ENCODE results near the gene MYO18B.

The MYO18B gene

GRCh38 chr22:25777870-25778269 lies 35.9 kb downstream of the MYO18B start:
- DNase-seq: no peak

- DNase-seq: no peak
Measured at GRCh38 chr22:25779426-25779825, 37.4 kb downstream of the MYO18B start.

- no peak for DNase-seq
Measured at GRCh38 chr22:25779890-25780289, 37.9 kb downstream of the MYO18B start.

DNA sequence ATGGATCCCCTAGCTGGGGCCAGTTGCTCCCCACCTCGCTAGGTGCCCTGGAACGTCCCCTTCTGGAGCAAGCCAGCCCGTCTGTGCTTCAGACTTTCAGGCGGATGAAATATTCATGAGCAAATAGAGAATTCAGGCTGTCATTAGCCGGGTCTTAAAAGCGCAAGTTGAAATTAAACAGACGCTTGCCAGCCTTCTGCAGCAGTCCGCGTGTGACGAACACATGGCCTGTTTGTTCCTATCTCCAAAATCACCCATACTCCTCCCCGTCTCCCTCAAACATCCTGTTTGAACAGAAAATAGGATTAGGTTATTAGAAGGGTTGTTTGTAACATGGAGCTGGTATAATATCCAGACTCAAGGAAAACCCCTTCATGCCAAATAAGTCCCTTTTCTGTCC lies 38.7 kb downstream of the MYO18B start:
- DNase-seq: no peak

DNA sequence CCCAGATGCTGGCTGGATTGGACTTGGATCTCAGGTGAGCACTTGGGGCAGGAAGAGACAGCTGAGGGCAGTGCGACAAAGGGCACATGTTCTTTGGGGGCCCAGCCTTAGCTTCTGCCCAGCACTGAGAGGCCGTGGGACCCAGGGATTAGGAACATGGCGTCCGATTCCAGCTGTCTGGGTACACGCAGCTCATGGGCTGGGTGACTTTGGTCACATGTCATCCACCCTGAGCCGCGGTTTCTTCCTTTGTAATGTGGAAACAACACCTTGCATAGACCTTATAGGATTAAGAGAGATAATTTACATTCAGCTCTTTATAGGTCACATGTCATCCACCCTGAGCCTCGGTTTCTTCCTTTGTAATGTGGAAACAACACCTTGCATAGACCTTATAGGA lies 39.8 kb downstream of the MYO18B start:
- DNase-seq: no peak

DNA sequence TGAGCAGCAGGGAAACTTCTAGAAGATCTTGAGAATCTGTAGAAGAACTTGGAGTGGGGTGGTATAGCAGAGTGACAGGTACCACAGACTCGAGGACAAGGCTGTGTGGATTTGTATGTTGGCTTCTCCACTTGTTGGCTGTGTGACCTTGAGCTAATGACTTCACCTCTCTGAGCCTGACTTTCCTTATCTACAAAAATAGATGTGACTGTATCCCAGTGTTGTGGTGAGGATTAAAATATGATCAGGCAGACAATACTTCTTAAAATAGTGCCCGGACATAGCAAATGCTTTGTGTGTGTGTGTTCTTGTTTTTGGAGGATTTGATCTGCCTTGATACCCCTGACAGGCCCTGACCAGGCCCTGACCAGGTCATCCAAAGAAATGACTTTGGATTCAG lies 40.8 kb downstream of the MYO18B start:
- DNase-seq: no peak

- DNase-seq: no peak
Measured at GRCh38 chr22:25783856-25784255, 41.9 kb downstream of the MYO18B start.

DNA sequence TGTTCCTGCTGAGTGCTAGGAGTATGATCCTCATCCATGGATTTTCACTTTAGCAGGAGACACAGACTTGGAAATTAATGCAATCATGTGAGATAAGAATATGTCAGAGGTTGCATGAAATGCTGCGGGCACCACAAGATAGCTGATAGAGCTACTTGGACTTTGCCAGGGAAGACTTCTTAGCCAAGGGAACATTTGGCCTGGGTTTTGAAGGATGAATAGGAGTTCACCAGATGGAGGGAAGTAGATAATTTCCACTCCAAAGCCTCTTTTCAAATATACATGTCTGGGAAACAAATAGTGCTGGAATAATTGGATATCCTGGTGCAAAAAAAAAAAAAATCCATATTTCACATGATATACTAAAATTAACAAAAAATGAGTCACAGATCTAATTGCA lies 44.2 kb downstream of the MYO18B start:
- no peak for DNase-seq

GRCh38 chr22:25791556-25791955 lies 49.6 kb downstream of the MYO18B start:
- no peak for DNase-seq

DNA sequence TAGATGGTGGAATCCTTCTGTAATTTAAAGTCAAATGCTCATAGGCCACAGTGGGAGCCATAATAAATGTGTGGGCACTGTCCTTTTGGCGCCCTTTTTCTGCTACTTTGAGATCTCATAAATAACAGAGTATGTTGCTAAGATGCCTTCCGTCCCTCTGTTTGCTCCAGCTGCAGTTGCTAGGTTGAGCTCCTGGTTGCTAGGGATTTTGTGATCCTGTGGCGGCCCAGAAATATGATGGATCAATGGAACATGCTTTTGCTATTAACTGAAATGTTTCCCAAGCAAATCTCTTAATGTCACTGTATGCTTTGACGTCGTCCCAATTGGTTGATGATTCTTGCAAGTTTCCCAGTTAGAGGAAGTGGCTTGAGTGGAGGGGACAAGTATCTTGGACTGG lies 53.5 kb downstream of the MYO18B start:
- DNase-seq: no peak

DNA sequence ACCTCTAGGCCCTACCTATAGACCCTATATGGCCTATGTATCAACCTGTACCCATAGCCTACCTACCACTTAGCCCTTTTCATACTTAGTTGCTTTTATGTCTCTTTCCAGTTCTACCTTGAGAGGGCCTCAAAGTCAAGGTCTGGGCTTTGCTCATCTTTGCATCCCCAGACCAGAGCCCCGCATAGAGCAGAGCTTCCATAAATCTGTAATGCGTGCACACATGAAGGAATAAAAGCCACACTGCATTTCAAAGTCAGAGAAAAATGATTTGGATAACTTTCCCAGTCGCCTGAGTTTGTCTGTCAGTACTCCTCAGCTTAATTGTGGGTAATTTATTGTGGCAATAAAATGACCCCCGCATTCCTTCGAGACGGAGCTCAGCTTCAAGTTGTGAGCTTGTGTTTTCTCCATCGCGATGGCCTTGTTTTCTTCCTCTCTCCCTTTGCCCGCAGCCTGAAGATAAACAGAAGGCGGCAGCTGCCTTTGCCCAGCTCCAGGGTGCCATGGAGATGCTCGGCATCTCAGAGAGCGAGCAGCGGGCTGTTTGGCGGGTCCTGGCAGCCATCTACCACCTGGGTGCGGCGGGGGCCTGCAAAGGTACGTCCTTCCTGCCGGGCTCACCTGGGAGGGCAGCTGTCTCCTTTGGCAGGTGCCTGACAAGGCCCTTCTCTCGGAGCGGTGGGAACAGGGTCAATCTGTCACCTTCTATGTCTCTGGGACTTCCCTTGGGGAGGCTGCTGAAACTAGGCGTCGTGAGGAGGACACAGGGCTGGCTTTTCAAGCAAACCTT lies 55.7 kb downstream of the MYO18B start:
- no peak for DNase-seq

DNA sequence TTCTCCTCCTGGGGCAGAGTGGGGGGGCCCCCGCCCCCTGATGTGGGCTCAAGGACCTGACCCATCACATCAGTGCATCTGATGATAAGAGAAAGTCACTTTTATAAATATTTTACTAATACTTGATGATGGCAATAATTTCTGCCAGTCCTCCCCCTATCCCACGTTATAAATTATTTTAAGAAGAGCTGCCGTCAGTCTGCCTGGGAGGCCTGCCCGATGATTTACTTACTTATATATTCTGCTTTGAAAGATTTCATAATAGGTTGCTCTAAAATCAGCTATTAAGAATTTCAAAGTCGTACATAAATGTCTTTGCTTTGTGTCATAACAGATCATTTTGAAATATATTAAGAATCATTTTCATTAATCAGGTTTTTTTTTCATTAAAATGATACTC lies 58.8 kb downstream of the MYO18B start:
- DNase-seq: no peak

GRCh38 chr22:25802018-25802417 lies 60.0 kb downstream of the MYO18B start:
- DNase-seq: no peak

- no peak for DNase-seq
Measured at GRCh38 chr22:25804676-25805075, 62.7 kb downstream of the MYO18B start.

DNA sequence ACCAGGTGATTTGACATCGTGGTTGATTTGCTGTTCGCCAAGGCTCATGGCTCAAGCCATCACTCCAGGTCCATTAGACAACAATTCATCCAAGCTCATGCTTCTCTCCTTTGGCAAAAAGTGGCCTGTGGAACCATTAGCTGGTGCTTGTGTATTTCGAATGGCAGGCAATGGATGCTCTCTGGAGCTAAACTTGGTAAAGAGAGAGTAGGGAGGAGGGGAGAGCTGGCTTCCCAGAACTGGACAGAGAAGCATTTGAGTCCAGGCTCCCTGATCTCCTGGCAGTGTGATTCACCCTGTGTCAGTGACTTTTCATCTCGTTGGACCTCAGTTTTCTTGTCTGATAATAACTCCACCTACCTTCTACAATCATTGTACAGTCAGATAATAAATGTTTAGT lies 64.6 kb downstream of the MYO18B start:
- no peak for DNase-seq

DNA sequence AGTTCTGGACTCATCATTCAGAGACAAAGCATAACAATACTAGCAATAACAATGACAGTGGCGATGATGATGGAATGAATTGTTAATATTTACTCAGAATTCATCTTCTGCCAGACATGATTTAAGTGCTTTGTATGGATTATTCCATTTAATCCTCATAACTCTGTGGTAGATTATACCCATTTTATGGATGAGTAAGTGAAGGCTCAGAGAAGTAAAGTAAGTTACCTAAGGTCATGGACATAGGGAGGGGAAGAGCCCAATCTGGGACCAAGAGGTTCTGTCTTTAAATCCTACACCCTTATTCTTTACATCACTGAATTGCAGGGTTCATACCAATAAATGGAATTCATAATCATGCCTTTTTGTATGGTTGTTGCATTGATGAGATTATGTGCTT lies 72.7 kb downstream of the MYO18B start:
- DNase-seq: no peak

DNA sequence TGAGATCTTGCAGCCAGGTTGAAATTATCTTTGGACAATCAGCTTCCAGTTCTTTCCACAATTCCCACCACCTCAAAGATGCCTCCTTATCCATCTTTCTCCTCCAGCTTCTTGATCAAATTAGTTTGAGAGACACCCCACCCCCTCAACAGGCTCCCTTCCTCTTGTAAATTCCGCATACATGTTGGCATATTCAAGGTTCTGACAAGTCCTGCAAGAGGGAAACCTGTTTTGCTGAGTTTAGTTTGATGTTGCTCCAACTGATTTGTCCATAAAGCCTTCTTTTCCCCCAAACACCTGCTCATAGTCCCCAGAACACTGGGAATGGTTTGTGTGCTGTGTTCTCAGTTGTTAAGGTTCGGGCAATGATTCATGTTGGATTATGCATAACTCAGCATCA lies 73.6 kb downstream of the MYO18B start:
- DNase-seq: no peak

GRCh38 chr22:25816522-25817059 lies 74.6 kb downstream of the MYO18B start:
- no peak for DNase-seq

DNA sequence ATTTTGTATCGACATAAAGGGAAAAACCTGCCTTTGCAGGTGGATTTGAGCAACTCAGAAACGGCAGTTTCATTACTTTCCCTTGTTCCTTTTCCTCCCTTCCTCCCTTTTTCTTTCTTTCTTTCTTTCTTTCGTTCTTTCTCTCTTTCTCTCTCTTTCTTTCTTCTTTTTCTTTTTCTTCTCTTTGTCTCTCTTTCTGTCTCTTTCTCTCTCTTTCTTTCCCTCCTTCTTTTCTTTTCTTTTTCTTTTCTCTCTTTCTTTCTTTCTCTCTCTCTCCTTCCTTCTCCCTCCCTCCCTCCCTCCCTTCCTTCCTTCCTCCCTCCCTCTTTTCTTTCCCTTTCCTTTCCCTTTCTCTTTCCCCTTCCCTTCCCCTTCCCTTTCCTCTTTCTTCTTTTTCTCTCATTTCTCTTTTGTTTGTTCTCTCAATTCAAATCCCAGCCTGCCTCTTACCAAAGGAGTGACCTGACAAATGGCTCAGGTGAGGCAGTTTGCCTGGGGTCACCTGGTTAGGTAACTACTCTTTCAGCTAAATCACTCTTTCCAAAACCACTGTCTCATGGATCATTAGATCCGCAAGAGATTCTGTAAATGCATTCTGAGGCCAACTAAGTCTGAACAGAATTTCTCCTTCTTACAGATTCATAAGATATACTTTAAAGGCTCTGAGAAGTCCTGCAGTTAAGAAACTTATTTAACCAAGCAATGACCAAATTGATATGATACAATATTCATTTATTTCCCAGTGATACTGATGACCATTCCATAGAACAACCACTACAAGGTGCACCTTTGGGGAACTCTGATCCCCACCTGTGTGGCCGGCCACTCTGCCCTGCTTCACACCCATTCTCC lies 75.3 kb downstream of the MYO18B start:
- DNase-seq: no peak

DNA sequence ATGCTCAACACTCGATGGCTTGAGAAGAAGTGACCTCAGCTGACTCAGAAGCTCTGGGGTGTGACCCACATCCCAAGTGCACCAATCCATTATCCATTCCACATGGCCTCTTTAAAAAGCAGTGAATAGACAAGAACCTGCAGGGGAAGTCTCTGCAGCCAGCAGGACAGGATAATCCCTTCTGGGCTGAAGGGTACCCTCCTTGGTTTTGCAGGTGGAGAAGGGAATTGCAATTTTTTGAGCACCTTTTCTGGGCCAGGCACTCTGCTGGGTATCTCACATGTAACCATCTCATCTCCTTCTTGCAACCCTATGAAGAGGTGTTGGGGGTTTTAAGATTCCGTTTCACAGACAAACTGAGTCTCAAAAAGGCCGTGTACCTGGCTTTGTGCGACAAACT lies 76.6 kb downstream of the MYO18B start:
- DNase-seq: no peak

DNA sequence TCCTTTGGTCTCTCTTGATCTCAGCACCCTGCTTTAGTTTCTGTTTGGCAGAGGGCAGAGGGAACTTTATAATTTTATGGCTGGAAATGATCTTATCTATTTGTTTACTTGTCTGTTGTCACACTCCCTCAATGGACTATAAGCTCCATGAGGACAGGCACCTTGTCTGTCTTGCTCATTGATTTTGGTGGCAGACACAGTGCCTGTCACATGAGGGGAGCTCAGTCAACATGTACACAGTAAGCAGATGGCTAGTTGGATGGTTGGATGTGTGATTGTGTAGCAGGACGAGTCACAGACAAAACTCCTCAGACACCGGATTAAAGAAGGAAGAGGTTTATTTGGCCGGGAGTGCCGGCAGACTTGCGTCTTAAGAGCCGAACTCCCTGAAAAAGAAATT lies 80.4 kb downstream of the MYO18B start:
- DNase-seq: no peak

- DNase-seq: no peak
Measured at GRCh38 chr22:25823276-25823675, 81.3 kb downstream of the MYO18B start.

DNA sequence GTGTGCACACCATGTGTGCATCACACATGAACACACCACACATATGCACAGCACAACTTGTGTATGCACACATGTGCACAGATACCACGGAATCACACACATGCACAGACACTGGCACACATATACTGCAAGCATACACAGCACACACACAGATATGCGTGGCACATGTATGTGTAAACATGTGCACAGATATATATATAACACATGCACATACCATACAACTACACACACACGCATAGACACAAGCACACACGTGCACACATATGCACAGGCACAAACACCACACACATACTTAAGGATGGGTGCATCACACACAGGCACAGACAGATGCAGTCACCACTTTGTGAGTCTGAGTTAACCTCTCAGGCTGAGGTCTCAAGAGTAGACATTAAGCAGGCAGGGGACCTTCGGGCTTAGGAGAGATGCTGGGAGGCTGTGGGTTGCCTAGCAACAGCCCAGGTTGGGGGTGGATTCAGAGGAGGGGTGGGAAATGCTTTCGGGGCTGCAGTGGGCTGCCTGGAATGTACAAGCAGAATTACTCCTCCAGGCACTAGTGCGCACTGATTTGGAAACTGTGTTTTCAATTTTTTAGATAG lies 82.9 kb downstream of the MYO18B start:
- DNase-seq: no peak

GRCh38 chr22:25827415-25827814 lies 85.4 kb downstream of the MYO18B start:
- DNase-seq: no peak

All from CD4-positive, alpha-beta T cell treated with Interleukin-21 for 1 hour (primary cell).